Nephron (organoid): ENCODE measurements around the gene DGKI.

Experiments used
- H3K27ac Mint-ChIP-seq, 3 experiments: 2 replicates each; pipeline ENCODE4 v1.8.0; 2020; ENCODE audit warnings: mixed read lengths in 3 of 3, mild to moderate bottlenecking in 2 of 3, moderate library complexity in 1 of 3
- H3K27me3 Mint-ChIP-seq: 2 replicates; pipeline ENCODE4 v1.8.0; 2021; ENCODE audit warnings: low read depth, mild to moderate bottlenecking, moderate library complexity, mixed read lengths
- H3K36me3 Mint-ChIP-seq: 2 replicates; pipeline ENCODE4 v1.8.0; 2020; ENCODE audit warnings: low read depth, mixed read lengths
- H3K4me1 Mint-ChIP-seq: 2 replicates; pipeline ENCODE4 v1.8.0; 2020; ENCODE audit warnings: mixed read lengths
- H3K4me3 Mint-ChIP-seq, 3 experiments: 2 replicates each; pipeline ENCODE4 v1.8.0; 2020; ENCODE audit warnings: mild to moderate bottlenecking in 3 of 3, mixed read lengths in 3 of 3, moderate library complexity in 2 of 3
- H3K9me3 Mint-ChIP-seq: 2 replicates; pipeline ENCODE4 v1.8.0; 2020; ENCODE audit warnings: mixed read lengths
- CTCF ChIP-seq, 3 experiments: fragments of 200-600 bp; sonication (generic); IDR thresholded peaks; one replicate each; pipeline ENCODE4 v1.5.0; 2021; ENCODE audit warnings: antibody characterized with exemption in 3 of 3; ENCODE audit not compliant: unreplicated experiment in 3 of 3

DGKI gene

GRCh38 chr7:137801003-137801402, 45.8 kb downstream of the DGKI start:
- peaks cover 3% of the 10 kb centered on the region for H3K9me3 Mint-ChIP-seq
- H3K4me3 Mint-ChIP-seq: no peak overlapping the region
- no peaks in the 10 kb centered on the region for H3K27me3 Mint-ChIP-seq
- no peak for TF ChIP-seq CTCF (IDR thresholded peaks at IDR 0.05; ENCODE audit: unreplicated experiment in 3 of 3)
- H3K27ac Mint-ChIP-seq: no peak overlapping the region
- no peaks in the 10 kb centered on the region for H3K36me3 Mint-ChIP-seq
- H3K4me1 Mint-ChIP-seq: no peaks in the 10 kb centered on the region

GRCh38 chr7:137798073-137798763, 48.6 kb downstream of the DGKI start:
- Mint-ChIP-seq H3K27ac (no peak overlapping the region), H3K36me3 (no peaks in the 10 kb centered on the region), H3K27me3 (no peaks in the 10 kb centered on the region), H3K4me3 (no peak overlapping the region), H3K9me3 (peaks cover 9% of the 10 kb centered on the region), H3K4me1 (no peaks in the 10 kb centered on the region)
- no peak for TF ChIP-seq CTCF (IDR thresholded peaks at IDR 0.05; ENCODE audit: unreplicated experiment in 3 of 3)

DNA sequence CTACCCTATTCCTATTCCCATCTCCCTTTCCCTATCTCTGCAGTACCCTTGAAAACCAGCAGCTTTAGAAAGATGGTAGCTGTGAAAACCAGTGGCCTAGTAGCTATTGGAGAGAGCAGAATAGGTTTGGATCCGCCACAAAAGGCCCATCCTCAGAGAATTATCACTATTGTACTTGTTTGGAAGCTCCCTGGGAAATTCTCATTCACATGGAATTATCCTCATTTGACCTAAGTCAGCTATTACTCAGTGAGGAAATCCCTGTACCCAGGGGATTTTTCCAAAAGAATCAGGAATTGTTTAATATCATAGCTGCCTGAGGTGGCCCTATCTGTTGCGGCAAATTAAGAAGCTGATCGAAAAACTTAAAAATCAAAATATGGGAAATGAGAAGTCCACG, 51.6 kb downstream of the DGKI start:
- no peak for TF ChIP-seq CTCF (IDR thresholded peaks at IDR 0.05; ENCODE audit: unreplicated experiment in 3 of 3)
- Mint-ChIP-seq H3K27me3 (no peaks in the 10 kb centered on the region), H3K9me3 (peaks cover 9% of the 10 kb centered on the region), H3K4me1 (no peaks in the 10 kb centered on the region), H3K36me3 (no peaks in the 10 kb centered on the region), H3K27ac (no peak overlapping the region), H3K4me3 (no peak overlapping the region)

GRCh38 chr7:137791930-137792329, 54.8 kb downstream of the DGKI start:
- peaks cover 14% of the 10 kb centered on the region for H3K9me3 Mint-ChIP-seq
- no peaks in the 10 kb centered on the region for H3K36me3 Mint-ChIP-seq

DNA sequence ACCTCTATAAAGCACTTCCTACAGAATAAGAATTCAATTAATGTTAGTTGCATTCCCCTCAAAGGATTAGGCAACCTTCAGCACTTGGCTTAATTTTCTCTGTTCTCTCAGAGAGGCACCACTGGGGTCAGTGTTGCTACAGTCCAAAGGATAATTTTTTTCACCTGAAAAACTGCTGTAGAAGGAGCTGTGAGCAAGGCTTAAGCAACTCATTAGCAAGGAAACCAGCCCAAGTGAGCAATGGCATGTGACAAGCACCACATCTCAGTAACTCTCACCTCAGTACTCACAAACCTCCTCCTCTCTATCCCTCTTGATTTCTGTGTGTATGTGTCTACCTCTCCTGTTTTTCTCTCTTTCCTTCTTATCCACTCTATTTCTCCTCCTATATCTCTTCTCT, 55.9 kb downstream of the DGKI start:
- Mint-ChIP-seq H3K27ac (no peak overlapping the region), H3K9me3 (peaks cover 11% of the 10 kb centered on the region), H3K4me1 (no peaks in the 10 kb centered on the region), H3K27me3 (no peaks in the 10 kb centered on the region), H3K4me3 (no peak overlapping the region), H3K36me3 (no peaks in the 10 kb centered on the region)
- no peak for TF ChIP-seq CTCF (IDR thresholded peaks at IDR 0.05; ENCODE audit: unreplicated experiment in 3 of 3)

More at GRCh38 chr7:137791930-137792329, 54.8 kb downstream of the DGKI start:
- Mint-ChIP-seq H3K27me3 (no peaks in the 10 kb centered on the region), H3K4me1 (no peaks in the 10 kb centered on the region), H3K27ac (no peak overlapping the region), H3K4me3 (no peak overlapping the region)
- no peak for TF ChIP-seq CTCF (IDR thresholded peaks at IDR 0.05; ENCODE audit: unreplicated experiment in 3 of 3)

- H3K4me1 Mint-ChIP-seq: no peaks in the 10 kb centered on the region
- no peak for TF ChIP-seq CTCF (IDR thresholded peaks at IDR 0.05; ENCODE audit: unreplicated experiment in 3 of 3)
- H3K9me3 Mint-ChIP-seq: peaks cover 16% of the 10 kb centered on the region
- no peak overlapping the region for H3K4me3 Mint-ChIP-seq
- no peaks in the 10 kb centered on the region for H3K36me3 Mint-ChIP-seq
- H3K27me3 Mint-ChIP-seq: no peaks in the 10 kb centered on the region
- H3K27ac Mint-ChIP-seq: no peak overlapping the region
Measured at GRCh38 chr7:137789215-137789882, 57.4 kb downstream of the DGKI start.
